Smooth muscle cell (in vitro differentiated cells): Measurements from ENCODE around the gene COL5A1. TPM values are rescaled to one million over a fixed set of nuclear protein-coding genes. Genes with fewer than 3 reads are reported as not detected.

Source experiments
- DNase-seq: peaks from one replicate; lab custom pipeline; 2025; ENCODE audit not compliant: unreplicated experiment; lab: John Stamatoyannopoulos, UW
- H2AFZ ChIP-seq: fragments of 200-600 bp; sonication (generic); 2 replicates; pipeline ENCODE4 v1.6.0; 2016; ENCODE audit warnings: antibody characterized with exemption, low read depth, mild to moderate bottlenecking
- H3F3A ChIP-seq: fragments of 200-600 bp; sonication (generic); 2 replicates; pipeline ENCODE4 v1.6.0; 2017; ENCODE audit warnings: antibody characterized with exemption, low read depth
- H3K27ac ChIP-seq: fragments of 200-600 bp; sonication (generic); 2 replicates; pipeline ENCODE4 v1.5.1; 2016; ENCODE audit warnings: low read depth, mild to moderate bottlenecking
- H3K27me3 ChIP-seq: fragments of 200-600 bp; sonication (generic); 2 replicates; pipeline ENCODE4 v1.6.1; 2016; ENCODE audit warnings: low read depth, mild to moderate bottlenecking
- H3K36me3 ChIP-seq: fragments of 200-600 bp; sonication (generic); 2 replicates; pipeline ENCODE4 v1.5.1; 2016; ENCODE audit warnings: low read depth
- H3K4me1 ChIP-seq: fragments of 200-600 bp; sonication (generic); 2 replicates; pipeline ENCODE4 v1.5.1; 2016; ENCODE audit warnings: low read depth
- H3K4me2 ChIP-seq: fragments of 200-600 bp; sonication (generic); 2 replicates; pipeline ENCODE4 v1.6.0; 2016; ENCODE audit warnings: mild to moderate bottlenecking
- H3K4me3 ChIP-seq: fragments of 200-600 bp; sonication (generic); 2 replicates; pipeline ENCODE4 v1.5.1; 2016; ENCODE audit warnings: mild to moderate bottlenecking
- H3K79me2 ChIP-seq: fragments of 200-600 bp; sonication (generic); 2 replicates; pipeline ENCODE4 v1.6.0; 2016; ENCODE audit warnings: low read depth, mild to moderate bottlenecking
- H3K9ac ChIP-seq: fragments of 200-600 bp; sonication (generic); 2 replicates; pipeline ENCODE4 v1.6.0; 2016; ENCODE audit warnings: low read depth
- H3K9me3 ChIP-seq: fragments of 200-600 bp; sonication (generic); replicated peaks from 2 replicates; pipeline ENCODE4 v1.5.1; 2016; ENCODE audit warnings: low read depth
- H4K20me1 ChIP-seq: fragments of 200-600 bp; sonication (generic); 2 replicates; pipeline ENCODE4 v1.6.0; 2016; ENCODE audit warnings: low read depth
- WGBS: methylation state at CpG from one replicate; pipeline ENCODE4 v1.1.7; 2016; ENCODE audit warnings: low lambda C conversion rate; 5-methylcytosine and 5-hydroxymethylcytosine counted together
- polyA plus RNA-seq: library from polyadenylated mRNA; unstranded; fragments of >200 nt; fragmentation: Nextera tagmentation; extraction: Ambion mirVana; gene quantifications from 2 replicates; pipeline ENCODE4 v1.2.1, GENCODE V29; 2016
- total RNA-seq: library from RNA; depleted of rRNA; stranded (reverse); fragments of >200 nt; gene quantifications from 2 replicates; pipeline ENCODE4 v1.2.3, GENCODE V29; 2014
- TF ChIP-seq, protein P1 (sequence below): fragments of 200-600 bp; sonication (generic); IDR thresholded peaks from 2 replicates; pipeline ENCODE4 v1.5.1; 2017; ENCODE audit warnings: borderline replicate concordance, mild to moderate bottlenecking, antibody characterized with exemption; ENCODE audit not compliant: insufficient read depth, poor library complexity, severe bottlenecking

The COL5A1 gene
- total RNA-seq (1,084 and 1,167 TPM in 2 replicates), polyA plus RNA-seq (1,100 and 1,443 TPM in 2 replicates)

- Histone ChIP-seq H4K20me1 (peaks cover 44% of the 10 kb centered on the region), H3K9ac (peak within 1 kb of the TSS; percentile 96), H3K9me3 (no peaks in the 10 kb centered on the region), H3K4me2 (peak within 1 kb of the TSS; percentile 98), H3K79me2 (peaks cover 86% of the 10 kb centered on the region), H3K27me3 (no peaks in the 10 kb centered on the region), H3K36me3 (no peaks in the 10 kb centered on the region), H3K27ac (peak within 1 kb of the TSS; percentile 91), H3K4me1 (peaks cover 23% of the 10 kb centered on the region), H3K4me3 (peak within 1 kb of the TSS; percentile 97), H3F3A (peaks cover 38% of the 10 kb centered on the region), H2AFZ (no peak within 1 kb of the TSS)
- WGBS, result 3% methylated on average over 31 of the region's 72 CpGs
- peak; percentile 80 for DNase-seq
- TF ChIP-seq, protein P1, sequence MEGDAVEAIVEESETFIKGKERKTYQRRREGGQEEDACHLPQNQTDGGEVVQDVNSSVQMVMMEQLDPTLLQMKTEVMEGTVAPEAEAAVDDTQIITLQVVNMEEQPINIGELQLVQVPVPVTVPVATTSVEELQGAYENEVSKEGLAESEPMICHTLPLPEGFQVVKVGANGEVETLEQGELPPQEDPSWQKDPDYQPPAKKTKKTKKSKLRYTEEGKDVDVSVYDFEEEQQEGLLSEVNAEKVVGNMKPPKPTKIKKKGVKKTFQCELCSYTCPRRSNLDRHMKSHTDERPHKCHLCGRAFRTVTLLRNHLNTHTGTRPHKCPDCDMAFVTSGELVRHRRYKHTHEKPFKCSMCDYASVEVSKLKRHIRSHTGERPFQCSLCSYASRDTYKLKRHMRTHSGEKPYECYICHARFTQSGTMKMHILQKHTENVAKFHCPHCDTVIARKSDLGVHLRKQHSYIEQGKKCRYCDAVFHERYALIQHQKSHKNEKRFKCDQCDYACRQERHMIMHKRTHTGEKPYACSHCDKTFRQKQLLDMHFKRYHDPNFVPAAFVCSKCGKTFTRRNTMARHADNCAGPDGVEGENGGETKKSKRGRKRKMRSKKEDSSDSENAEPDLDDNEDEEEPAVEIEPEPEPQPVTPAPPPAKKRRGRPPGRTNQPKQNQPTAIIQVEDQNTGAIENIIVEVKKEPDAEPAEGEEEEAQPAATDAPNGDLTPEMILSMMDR, result no peak
Measured at GRCh38 chr9:134641173-134641989, at the start of gene COL5A1. Gene COL5A1, plus strand, starts transcription at chr9:134641803. Its CDS starts 385 bp downstream, at chr9:134642188.

GRCh38 chr9:134592018-134592818, 49.4 kb upstream of the COL5A1 start:
- no peaks in the 10 kb centered on the region for H4K20me1 ChIP-seq
- peak overlapping the region; percentile 76 for H3K4me2 ChIP-seq
- 44% methylated on average over 34 of the region's 34 CpGs for WGBS
- H3K9ac ChIP-seq, result peak overlapping the region; percentile 85
- peak overlapping the region; percentile 99 for H3K27ac ChIP-seq
- H3K36me3 ChIP-seq, result no peaks in the 10 kb centered on the region
- no peaks in the 10 kb centered on the region for H3K27me3 ChIP-seq
- peaks cover 15% of the 10 kb centered on the region for H3K4me1 ChIP-seq
- no peak overlapping the region for H2AFZ ChIP-seq
- TF ChIP-seq, protein P1, result no peak
- peaks cover 25% of the 10 kb centered on the region for H3F3A ChIP-seq
- no peak overlapping the region for H3K4me3 ChIP-seq
- peak; percentile 52 for DNase-seq
- peaks cover 11% of the 10 kb centered on the region for H3K79me2 ChIP-seq
- H3K9me3 ChIP-seq, result no peaks in the 10 kb centered on the region

GRCh38 chr9:134592819-134593200, 48.8 kb upstream of the COL5A1 start:
- Histone ChIP-seq H4K20me1 (no peaks in the 10 kb centered on the region), H2AFZ (no peak overlapping the region), H3K27me3 (no peaks in the 10 kb centered on the region), H3K4me3 (no peak overlapping the region), H3K9me3 (no peaks in the 10 kb centered on the region), H3K4me2 (peak overlapping the region; percentile 76), H3K36me3 (no peaks in the 10 kb centered on the region), H3K4me1 (peaks cover 15% of the 10 kb centered on the region), H3K27ac (peak overlapping the region; percentile 99), H3K79me2 (peaks cover 11% of the 10 kb centered on the region), H3F3A (peaks cover 28% of the 10 kb centered on the region), H3K9ac (peak overlapping the region; percentile 65)
- TF ChIP-seq, protein P1, result no peak
- WGBS, result 89% methylated on average over 5 of the region's 9 CpGs
- DNase-seq, result no peak
